BJ (cell line): ENCODE measurements around the gene ZNF280B. TPM values are rescaled to one million over a fixed set of nuclear protein-coding genes. Genes with fewer than 3 reads are reported as not detected.
"Not testable (repeated sequence)": the region's sequence is repeated elsewhere in the genome, so short reads cannot be mapped to it uniquely, and the experiment has no call there.

ENCODE experiments used
- CTCF ChIA-PET: fragments of 350-600 bp; formaldehyde crosslinking; extraction: SDS; loops from one replicate; lab custom pipeline; 2021; ENCODE audit warnings: antibody characterized with exemption, inconsistent platforms; lab: Yijun Ruan, JAX
- POLR2A ChIA-PET: fragments of 300-600 bp; sonication (Branson Sonifier 250); formaldehyde crosslinking; extraction: SDS; loops from one replicate; lab custom pipeline; 2021; ENCODE audit warnings: antibody characterized with exemption; lab: Charles Lee
- DNase-seq: peaks from one replicate; pipeline ENCODE4 v3.0.0-alpha.2; 2011; ENCODE audit warnings: low read depth
- H3K27me3 ChIP-seq: 2 replicates; pipeline ENCODE4 v1.6.0; 2011; ENCODE audit warnings: low read length; ENCODE audit not compliant: control insufficient read depth, insufficient read depth
- H3K36me3 ChIP-seq: 2 replicates; pipeline ENCODE4 v1.5.1; 2011; ENCODE audit warnings: low read length; ENCODE audit not compliant: control insufficient read depth, insufficient read depth
- H3K4me3 ChIP-seq: 2 replicates; pipeline ENCODE4 v1.5.1; 2011; ENCODE audit warnings: low read depth, mild to moderate bottlenecking, control low read depth, low read length
- polyA plus RNA-seq: library from polyadenylated mRNA; depleted of rRNA; stranded (reverse); fragments of >200 nt; gene quantifications from 2 replicates; pipeline ENCODE4 v1.2.3, GENCODE V29; 2011
- TF ChIP-seq, protein P1 (sequence below): IDR thresholded peaks from 2 replicates; pipeline ENCODE4 v1.5.1; 2011; ENCODE audit warnings: low read depth, mild to moderate bottlenecking, control low read depth, inconsistent platforms, low read length, moderate library complexity; ENCODE audit not compliant: insufficient read depth

ZNF280B gene
- polyA plus RNA-seq, 1 experiment: 0.58 TPM

DNA sequence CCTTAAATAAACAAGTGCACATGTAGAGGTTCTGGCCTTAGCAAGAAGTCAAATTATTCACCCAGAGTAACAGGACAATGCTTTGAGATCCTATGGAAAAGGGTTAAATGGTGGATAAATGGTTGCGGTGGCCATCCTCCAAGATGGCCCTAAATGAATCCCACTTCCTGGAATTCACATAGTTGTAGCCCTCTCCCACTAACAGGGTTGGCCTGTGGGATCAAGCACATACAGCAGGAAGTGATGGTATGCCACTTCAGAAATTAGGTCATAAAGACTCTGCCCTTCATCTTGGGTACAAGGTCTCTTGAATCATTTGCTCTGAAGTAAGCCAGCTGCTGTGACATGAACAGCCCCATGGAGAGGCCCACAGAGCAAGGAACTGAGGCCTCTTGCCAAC is 1.8 kb downstream of the ZNF280B start:
- TF ChIP-seq, protein P1, sequence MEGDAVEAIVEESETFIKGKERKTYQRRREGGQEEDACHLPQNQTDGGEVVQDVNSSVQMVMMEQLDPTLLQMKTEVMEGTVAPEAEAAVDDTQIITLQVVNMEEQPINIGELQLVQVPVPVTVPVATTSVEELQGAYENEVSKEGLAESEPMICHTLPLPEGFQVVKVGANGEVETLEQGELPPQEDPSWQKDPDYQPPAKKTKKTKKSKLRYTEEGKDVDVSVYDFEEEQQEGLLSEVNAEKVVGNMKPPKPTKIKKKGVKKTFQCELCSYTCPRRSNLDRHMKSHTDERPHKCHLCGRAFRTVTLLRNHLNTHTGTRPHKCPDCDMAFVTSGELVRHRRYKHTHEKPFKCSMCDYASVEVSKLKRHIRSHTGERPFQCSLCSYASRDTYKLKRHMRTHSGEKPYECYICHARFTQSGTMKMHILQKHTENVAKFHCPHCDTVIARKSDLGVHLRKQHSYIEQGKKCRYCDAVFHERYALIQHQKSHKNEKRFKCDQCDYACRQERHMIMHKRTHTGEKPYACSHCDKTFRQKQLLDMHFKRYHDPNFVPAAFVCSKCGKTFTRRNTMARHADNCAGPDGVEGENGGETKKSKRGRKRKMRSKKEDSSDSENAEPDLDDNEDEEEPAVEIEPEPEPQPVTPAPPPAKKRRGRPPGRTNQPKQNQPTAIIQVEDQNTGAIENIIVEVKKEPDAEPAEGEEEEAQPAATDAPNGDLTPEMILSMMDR: no peak
- no peak overlapping the region for H3K4me3 ChIP-seq
- ChIA-PET CTCF (interaction anchor here (1.0 to 1.2 kb wide), 3 partner anchors 12 to 81 kb away, joined by 3 to 4 read pairs (median 3); no protein-coding TSS in a partner anchor), POLR2A (no interaction called here)
- no peaks in the 10 kb centered on the region for H3K36me3 ChIP-seq
- H3K27me3 ChIP-seq: no peaks in the 10 kb centered on the region
- DNase-seq: no peak

DNA sequence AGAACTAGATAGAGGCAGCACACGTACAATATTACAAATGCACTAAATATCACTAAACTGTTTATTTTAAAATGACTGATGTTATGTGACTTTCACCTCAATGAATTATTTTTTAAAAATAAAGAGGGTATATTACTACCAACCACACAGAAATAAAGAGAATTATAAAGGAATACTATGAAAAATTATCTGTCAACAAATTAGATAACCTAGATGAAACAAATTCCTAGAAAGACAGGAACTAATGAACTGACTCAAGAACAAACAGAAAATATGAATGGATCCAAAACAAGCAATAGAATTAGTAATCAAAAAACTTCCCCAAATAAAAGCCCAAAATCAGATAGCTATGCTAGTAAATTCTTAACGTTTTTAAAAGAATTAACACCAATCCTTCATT is 10.3 kb downstream of the ZNF280B start:
- TF ChIP-seq, protein P1: no peak

DNA sequence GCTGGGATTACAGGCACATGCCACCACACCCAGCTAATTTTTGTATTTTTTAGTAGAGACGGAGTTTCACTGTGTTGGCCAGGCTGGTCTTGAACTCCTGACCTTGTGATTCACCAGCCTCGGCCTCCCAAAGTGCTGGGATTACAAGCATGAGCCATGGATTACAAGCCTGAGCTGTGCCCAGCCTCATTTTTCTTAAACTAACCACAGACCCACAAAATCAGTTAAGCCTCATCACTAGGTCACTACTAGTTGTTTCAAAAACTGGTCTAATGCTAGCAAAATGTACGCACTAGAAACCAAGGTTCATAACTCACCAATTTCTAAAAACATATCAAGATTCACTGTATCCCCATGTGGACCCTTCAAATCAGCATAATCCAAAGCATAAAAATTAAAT is 17.0 kb downstream of the ZNF280B start:
- POLR2A ChIA-PET, DNase-seq, H3K27me3 ChIP-seq, H3K4me3 ChIP-seq, H3K36me3 ChIP-seq: not testable (repeated sequence)
- CTCF ChIA-PET: interaction anchor here (1.1 kb wide), 1 partner anchor 28 kb away, joined by 4 read pairs; no protein-coding TSS in a partner anchor

More for the DNA sequence above, 10.3 kb downstream of the ZNF280B start:
- no peaks in the 10 kb centered on the region for H3K27me3 ChIP-seq
- no peak for DNase-seq
- ChIA-PET POLR2A (no interaction called here), CTCF (interaction anchor here (2.2 kb wide), 1 partner anchor 10 kb away, joined by 5 read pairs; the partner anchor contains the start of gene ZNF280B)
- no peak overlapping the region for H3K4me3 ChIP-seq
- no peaks in the 10 kb centered on the region for H3K36me3 ChIP-seq

DNA sequence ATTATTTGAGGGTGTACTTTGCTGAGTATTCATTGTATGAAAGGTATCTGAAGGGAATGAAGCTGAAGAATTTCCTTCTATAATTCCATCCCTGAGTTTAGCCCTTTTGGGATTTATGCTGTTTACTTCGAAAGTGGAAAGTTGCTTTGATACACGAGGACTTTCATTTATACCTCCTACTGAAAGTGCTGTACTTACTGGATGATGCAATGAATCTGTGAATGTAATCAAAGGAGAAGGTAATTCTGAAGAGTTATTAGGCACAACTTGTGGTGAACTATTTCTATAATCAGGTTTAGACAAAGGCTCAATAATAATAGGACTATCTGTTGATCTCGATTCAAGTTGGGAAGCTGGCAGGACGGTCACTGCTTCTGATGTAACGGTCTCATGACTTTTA is 19.8 kb downstream of the ZNF280B start:
- no peak for DNase-seq
- Histone ChIP-seq H3K36me3 (no peaks in the 10 kb centered on the region), H3K4me3 (no peak overlapping the region), H3K27me3 (no peaks in the 10 kb centered on the region)
- ChIA-PET CTCF (interaction anchor here (1.4 to 1.9 kb wide), 2 partner anchors 20 to 24 kb away, joined by 3 to 6 read pairs; partner anchors contain the start of gene ZNF280B), POLR2A (no interaction called here)
- TF ChIP-seq, protein P1: no peak

DNA sequence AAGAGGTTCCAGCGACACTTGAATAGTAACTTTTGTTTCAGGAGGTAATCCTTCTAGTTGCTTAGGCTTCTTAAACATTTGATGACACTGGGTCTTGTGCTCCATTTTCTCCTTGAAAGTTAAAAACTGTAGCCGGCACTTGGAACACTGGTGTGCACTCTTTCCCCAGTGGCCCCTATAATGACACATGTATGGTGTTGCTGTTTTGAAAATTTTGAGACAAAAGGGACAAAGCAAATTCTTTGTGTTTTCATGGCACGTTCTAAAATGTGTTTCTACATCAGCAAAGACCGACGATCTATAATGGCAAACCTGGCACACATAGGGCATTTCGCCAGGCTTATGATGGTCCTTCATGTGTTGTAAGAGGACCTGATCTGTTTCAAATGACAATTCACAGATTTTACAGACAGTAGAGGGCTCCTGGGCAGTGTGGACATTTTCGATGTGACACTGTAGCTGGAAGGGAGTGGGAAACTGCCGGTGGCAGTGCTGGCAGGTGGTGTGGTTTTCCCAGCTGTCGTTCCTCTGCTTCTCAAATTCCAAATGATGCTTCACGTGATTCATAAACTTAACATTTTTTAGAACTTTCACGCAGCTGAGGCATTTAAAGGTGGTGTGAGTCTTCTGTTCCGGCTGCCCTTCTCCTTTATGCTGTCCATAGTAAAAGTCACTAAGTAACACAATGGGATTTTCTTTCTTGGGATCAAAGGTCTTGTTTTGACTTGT is 20.5 kb downstream of the ZNF280B start:
- TF ChIP-seq, protein P1: no peak

More for the DNA sequence above, 20.5 kb downstream of the ZNF280B start:
- DNase-seq: no peak
- POLR2A ChIA-PET: no interaction called here
- H3K4me3 ChIP-seq: no peak overlapping the region
- H3K36me3 ChIP-seq: no peaks in the 10 kb centered on the region
- CTCF ChIA-PET: no interaction called here
- no peaks in the 10 kb centered on the region for H3K27me3 ChIP-seq
